ENCODE measurements around the gene CSF3R. TPM values are rescaled to one million over a fixed set of nuclear protein-coding genes. Genes with fewer than 3 reads are reported as not detected.

The CSF3R gene
- total and polyA plus RNA-seq, 8 donors, result 1.6 to 30.9 (median 12.7) TPM; not detected in 1

DNA sequence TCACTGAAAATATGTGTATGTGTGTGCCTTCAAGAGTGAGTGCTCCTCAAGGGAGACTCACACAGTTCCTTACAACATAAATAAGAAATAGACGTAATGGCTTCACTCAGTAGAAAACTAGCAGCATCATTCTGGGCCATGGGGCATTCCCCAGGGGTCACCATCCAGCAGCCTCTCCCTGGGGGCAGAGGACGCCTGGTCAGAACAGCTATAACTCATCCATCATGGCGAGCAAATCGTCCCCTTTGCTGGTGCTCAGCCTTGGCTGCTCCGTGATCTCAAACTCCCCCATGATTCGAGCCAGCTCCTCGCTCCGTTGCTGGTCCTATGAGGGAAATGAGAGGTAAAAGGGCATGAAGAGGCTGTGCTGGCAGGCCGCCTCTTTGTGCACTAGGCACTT is 64.8 kb downstream of the CSF3R start:
- Histone ChIP-seq H3K27ac (no peak overlapping the region), H3K4me1 (peaks cover 0 to 21% (median 6%) of the 10 kb centered on the region in 4 donors), H3K27me3 (no peaks in the 10 kb centered on the region), H3K4me3 (no peak overlapping the region), H3K9me3 (no peaks in the 10 kb centered on the region), H3K36me3 (peaks cover 4 to 34% (median 23%) of the 10 kb centered on the region in 4 donors)
- intact Hi-C loops (cut with DNase I; ENCODE audit: low total_unique reads), result loop anchor here (10.0 kb wide), 1 partner anchor 313 kb away; no protein-coding TSS in a partner anchor
- TF ChIP-seq EP300 (IDR thresholded peaks at IDR 0.05) (no peak), POLR2AphosphoS5 (IDR thresholded peaks at IDR 0.05) (no peak), POLR2A (IDR thresholded peaks at IDR 0.05) (no peak)
- TF ChIP-seq, protein P1, sequence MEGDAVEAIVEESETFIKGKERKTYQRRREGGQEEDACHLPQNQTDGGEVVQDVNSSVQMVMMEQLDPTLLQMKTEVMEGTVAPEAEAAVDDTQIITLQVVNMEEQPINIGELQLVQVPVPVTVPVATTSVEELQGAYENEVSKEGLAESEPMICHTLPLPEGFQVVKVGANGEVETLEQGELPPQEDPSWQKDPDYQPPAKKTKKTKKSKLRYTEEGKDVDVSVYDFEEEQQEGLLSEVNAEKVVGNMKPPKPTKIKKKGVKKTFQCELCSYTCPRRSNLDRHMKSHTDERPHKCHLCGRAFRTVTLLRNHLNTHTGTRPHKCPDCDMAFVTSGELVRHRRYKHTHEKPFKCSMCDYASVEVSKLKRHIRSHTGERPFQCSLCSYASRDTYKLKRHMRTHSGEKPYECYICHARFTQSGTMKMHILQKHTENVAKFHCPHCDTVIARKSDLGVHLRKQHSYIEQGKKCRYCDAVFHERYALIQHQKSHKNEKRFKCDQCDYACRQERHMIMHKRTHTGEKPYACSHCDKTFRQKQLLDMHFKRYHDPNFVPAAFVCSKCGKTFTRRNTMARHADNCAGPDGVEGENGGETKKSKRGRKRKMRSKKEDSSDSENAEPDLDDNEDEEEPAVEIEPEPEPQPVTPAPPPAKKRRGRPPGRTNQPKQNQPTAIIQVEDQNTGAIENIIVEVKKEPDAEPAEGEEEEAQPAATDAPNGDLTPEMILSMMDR (IDR thresholded peaks at IDR 0.05), result no peak
- WGBS, 5 donors, result 87 to 93% (median 89%) methylated on average over 9 of the region's 9 CpGs
- no peak for DNase-seq

Small RNA genes lying within 50 kb of the gene (small RNA-seq; reads per million reads assigned to genes)
- 0 to 0.77 (median 0.23) reads per million in 4 donors for gene SNORA63C

Other genes with a start within 250 kb of the CSF3R start
- gene SH3D21, start 176.5 kb downstream of the CSF3R start, total RNA-seq, result 100 to 1,000 TPM in 1 of 5 donors, 1 to 10 TPM in 3, not detected in 1; 3.5 to 120 (median 6.5) TPM
- gene SH3D21, start 176.5 kb downstream of the CSF3R start, polyA plus RNA-seq, result 1 to 10 TPM in 2 of 3 donors, under 1 TPM in 1; 0.76 to 2.7 (median 1.8) TPM
- 10 to 100 TPM in 3 of 5 donors, 1 to 10 TPM in 1, not detected in 1; 8.3 to 67.2 (median 44.0) TPM for gene EVA1B, start 159.3 kb downstream of the CSF3R start, total RNA-seq
- 10 to 100 TPM; 29.0 to 35.0 (median 29.8) TPM for gene EVA1B, start 159.3 kb downstream of the CSF3R start, polyA plus RNA-seq
- gene STK40, start 97.0 kb downstream of the CSF3R start, total RNA-seq, result 10 to 100 TPM; 14.0 to 57.4 (median 28.3) TPM
- gene STK40, start 97.0 kb downstream of the CSF3R start, polyA plus RNA-seq, result 10 to 100 TPM; 14.6 to 36.0 (median 32.1) TPM
- 100 to 1,000 TPM in 1 of 5 donors, 10 to 100 TPM in 3, 1 to 10 TPM in 1; 5.1 to 261 (median 42.6) TPM for gene LSM10, start 85.0 kb downstream of the CSF3R start, total RNA-seq
- 10 to 100 TPM; 46.5 to 65.7 (median 64.8) TPM for gene LSM10, start 85.0 kb downstream of the CSF3R start, polyA plus RNA-seq
- gene OSCP1, start 32.5 kb downstream of the CSF3R start, total RNA-seq, result 10 to 100 TPM in 2 of 5 donors, 1 to 10 TPM in 3; 1.7 to 69.4 (median 9.7) TPM
- gene OSCP1, start 32.5 kb downstream of the CSF3R start, polyA plus RNA-seq, result 1 to 10 TPM; 5.3 to 9.5 (median 8.6) TPM
- gene MRPS15, start 18.5 kb downstream of the CSF3R start, total RNA-seq, result 100 to 1,000 TPM in 1 of 5 donors, 10 to 100 TPM in 4; 21.9 to 110 (median 33.8) TPM
- 100 to 1,000 TPM; 152 to 163 (median 161) TPM for gene MRPS15, start 18.5 kb downstream of the CSF3R start, polyA plus RNA-seq

All from stomach (tissue), 9 donors.